Naive thymus-derived CD8-positive, alpha-beta T cell (primary cell): ENCODE results near the gene RCVRN. TPM values are rescaled to one million over a fixed set of nuclear protein-coding genes. Genes with fewer than 3 reads are reported as not detected.
A peak's percentile ranks its signal among the peaks of the same experiment; 100 is the strongest.
"Not testable (repeated sequence)": the region's sequence is repeated elsewhere in the genome, so short reads cannot be mapped to it uniquely, and the experiment has no call there.

Experiments used
- ATAC-seq, 2 donors: fragments of 150-1000 bp; cut with Tn5 transposase in 1 of 2; sonication (Bioruptor Pico), chemical (Tn5 transposase) in 1 of 2; 1 replicate in 1 of 2; 2 replicates in 1 of 2; pipeline ENCODE4 v1.10.0; 2021; ENCODE audit warnings: mild to moderate bottlenecking in 2 of 2, moderate library complexity in 2 of 2
- POLR2A ChIA-PET: fragments of 350-600 bp; sonication (Branson Sonifier 250); formaldehyde crosslinking; loops from one replicate; lab custom pipeline; 2021; ENCODE audit warnings: antibody characterized with exemption; lab: Charles Lee
- DNase-seq, 10 donors: peaks; one replicate each; pipeline versions ENCODE4 v3.0.0 to v3.0.0-alpha.2; 2020 to 2022
- H3K27ac Mint-ChIP-seq, 10 donors: one replicate each; pipeline ENCODE4 v1.8.0; 2020 to 2022; ENCODE audit warnings: mild to moderate bottlenecking in 10 of 10, mixed read lengths in 10 of 10, moderate library complexity in 4 of 10, inconsistent platforms in 1 of 10
- H3K27me3 Mint-ChIP-seq, 5 donors: one replicate each; pipeline ENCODE4 v1.8.0; 2021 to 2022; ENCODE audit warnings: mixed read lengths in 5 of 5
- H3K36me3 Mint-ChIP-seq, 3 donors: one replicate each; pipeline ENCODE4 v1.8.0; 2020 to 2022; ENCODE audit warnings: mixed read lengths in 3 of 3, mild to moderate bottlenecking in 2 of 3, inconsistent platforms in 1 of 3
- H3K4me1 Mint-ChIP-seq, 4 donors: one replicate each; pipeline ENCODE4 v1.8.0; 2021 to 2022; ENCODE audit warnings: mixed read lengths in 4 of 4
- H3K4me3 Mint-ChIP-seq, 10 donors: one replicate each; pipeline ENCODE4 v1.8.0; 2020 to 2022; ENCODE audit warnings: mild to moderate bottlenecking in 10 of 10, mixed read lengths in 10 of 10, moderate library complexity in 6 of 10, inconsistent platforms in 1 of 10
- H3K9me3 Mint-ChIP-seq, 9 donors: one replicate each; pipeline ENCODE4 v1.8.0; 2020 to 2022; ENCODE audit warnings: mixed read lengths in 9 of 9, mild to moderate bottlenecking in 3 of 9, inconsistent platforms in 1 of 9, moderate library complexity in 1 of 9
- polyA plus RNA-seq, 3 donors: library from polyadenylated mRNA; unstranded; fragments of 300-500 nt; fragmentation: Illumina TruSeq; gene quantifications; one replicate each; pipeline ENCODE4 v1.2.3, GENCODE V29; 2021
- total RNA-seq, 8 experiments: library from RNA in 2 of 8; stranded (reverse) in 2 of 8; gene quantifications; one replicate each; pipeline ENCODE4 v1.2.3 and lab custom pipeline; 2021 to 2026

Gene RCVRN
- total and polyA plus RNA-seq, 5 experiments from 2014 or later = not detected

- H3K27ac Mint-ChIP-seq = no peak overlapping the region
- POLR2A ChIA-PET = no interaction called here
- ATAC-seq (no peak), DNase-seq (no peak)
- no peaks in the 10 kb centered on the region for H3K36me3 Mint-ChIP-seq
- peaks cover 0 to 3% (median 0%) of the 10 kb centered on the region in 5 donors for H3K27me3 Mint-ChIP-seq
- H3K4me1 Mint-ChIP-seq = no peaks in the 10 kb centered on the region
- H3K9me3 Mint-ChIP-seq = peaks cover 0 to 17% (median 0%) of the 10 kb centered on the region in 9 donors
- H3K4me3 Mint-ChIP-seq = no peak overlapping the region
These were observed 29.3 kb upstream of the RCVRN start for GRCh38 chr17:9934331-9934730.

- peaks cover 0 to 3% (median 0%) of the 10 kb centered on the region in 5 donors for H3K27me3 Mint-ChIP-seq
- no peaks in the 10 kb centered on the region for H3K4me1 Mint-ChIP-seq
- DNase-seq (no peak), ATAC-seq (no peak)
- H3K4me3 Mint-ChIP-seq = no peak overlapping the region
- H3K9me3 Mint-ChIP-seq = peaks cover 0 to 5% (median 0%) of the 10 kb centered on the region in 9 donors
- POLR2A ChIA-PET = no interaction called here
- H3K36me3 Mint-ChIP-seq = no peaks in the 10 kb centered on the region
- H3K27ac Mint-ChIP-seq = no peak overlapping the region
These were observed 27.4 kb upstream of the RCVRN start for GRCh38 chr17:9932491-9932890.

GRCh38 chr17:9931144-9931741 lies 26.2 kb upstream of the RCVRN start:
- no peak overlapping the region for H3K4me3 Mint-ChIP-seq
- peaks cover 0 to 3% (median 0%) of the 10 kb centered on the region in 5 donors for H3K27me3 Mint-ChIP-seq
- no peaks in the 10 kb centered on the region for H3K36me3 Mint-ChIP-seq
- H3K4me1 Mint-ChIP-seq = peaks cover 0 to 2% (median 0%) of the 10 kb centered on the region in 4 donors
- no peak for ATAC-seq
- POLR2A ChIA-PET = no interaction called here
- H3K27ac Mint-ChIP-seq = no peak overlapping the region
- DNase-seq = no peak
- no peaks in the 10 kb centered on the region for H3K9me3 Mint-ChIP-seq

DNA sequence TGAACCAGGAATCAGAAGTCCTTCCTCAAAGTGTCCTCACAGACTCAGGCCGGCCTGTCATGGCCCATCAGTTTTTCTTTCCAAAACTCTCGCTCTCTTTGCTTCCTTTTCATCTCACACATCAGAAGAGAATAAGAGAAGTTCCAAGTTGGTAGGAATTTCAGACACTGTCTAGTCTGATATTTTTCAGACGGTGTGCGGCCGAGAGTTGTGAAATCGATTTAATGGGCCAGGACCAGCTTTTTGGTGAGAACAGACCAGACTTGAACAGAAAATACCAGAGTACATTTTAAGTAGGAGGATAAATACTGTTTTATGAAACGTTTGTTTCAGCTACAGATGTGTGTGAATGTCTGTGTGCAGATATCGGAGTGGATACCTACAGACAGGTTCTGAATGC lies 24.8 kb upstream of the RCVRN start:
- Mint-ChIP-seq H3K27me3 (peaks cover 0 to 3% (median 0%) of the 10 kb centered on the region in 5 donors), H3K27ac (no peak overlapping the region), H3K36me3 (no peaks in the 10 kb centered on the region), H3K4me3 (no peak overlapping the region), H3K9me3 (no peaks in the 10 kb centered on the region), H3K4me1 (peaks cover 0 to 2% (median under 1%) of the 10 kb centered on the region in 4 donors)
- ATAC-seq = no peak
- DNase-seq = no peak
- POLR2A ChIA-PET = no interaction called here

GRCh38 chr17:9928601-9929333 lies 23.7 kb upstream of the RCVRN start:
- DNase-seq = no peak
- peaks cover 2 to 6% (median 2%) of the 10 kb centered on the region in 4 donors for H3K4me1 Mint-ChIP-seq
- no peak for ATAC-seq
- no peak overlapping the region for H3K4me3 Mint-ChIP-seq
- POLR2A ChIA-PET = no interaction called here
- peaks cover 0 to 3% (median 0%) of the 10 kb centered on the region in 5 donors for H3K27me3 Mint-ChIP-seq
- no peaks in the 10 kb centered on the region for H3K9me3 Mint-ChIP-seq
- H3K36me3 Mint-ChIP-seq = no peaks in the 10 kb centered on the region
- H3K27ac Mint-ChIP-seq = peak overlapping the region in 1 of 10 donors; percentile 40

GRCh38 chr17:9926150-9926804 lies 21.2 kb upstream of the RCVRN start:
- no peak for DNase-seq
- no peak for ATAC-seq
- POLR2A ChIA-PET = no interaction called here
- Mint-ChIP-seq H3K36me3 (no peaks in the 10 kb centered on the region), H3K4me1 (peaks cover 2 to 6% (median 2%) of the 10 kb centered on the region in 4 donors), H3K27me3 (no peaks in the 10 kb centered on the region), H3K27ac (no peak overlapping the region), H3K4me3 (no peak overlapping the region), H3K9me3 (no peaks in the 10 kb centered on the region)

GRCh38 chr17:9925457-9925856 lies 20.4 kb upstream of the RCVRN start:
- H3K27me3 Mint-ChIP-seq = no peaks in the 10 kb centered on the region
- no peak overlapping the region for H3K4me3 Mint-ChIP-seq
- POLR2A ChIA-PET = no interaction called here
- peaks cover 2 to 6% (median 2%) of the 10 kb centered on the region in 4 donors for H3K4me1 Mint-ChIP-seq
- no peak for ATAC-seq
- H3K9me3 Mint-ChIP-seq = no peaks in the 10 kb centered on the region
- DNase-seq = no peak
- no peaks in the 10 kb centered on the region for H3K36me3 Mint-ChIP-seq
- peak overlapping the region in 1 of 10 donors; percentile 58 for H3K27ac Mint-ChIP-seq

GRCh38 chr17:9924735-9925191 lies 19.7 kb upstream of the RCVRN start:
- H3K9me3 Mint-ChIP-seq = no peaks in the 10 kb centered on the region
- peaks cover 2 to 6% (median 2%) of the 10 kb centered on the region in 4 donors for H3K4me1 Mint-ChIP-seq
- peak overlapping the region in 2 of 10 donors; percentile 17 to 58 for H3K27ac Mint-ChIP-seq
- DNase-seq = peak in 5 of 10 donors; percentile 6 to 50 (median 44)
- no peak overlapping the region for H3K4me3 Mint-ChIP-seq
- POLR2A ChIA-PET = no interaction called here
- H3K27me3 Mint-ChIP-seq = no peaks in the 10 kb centered on the region
- peak; percentile 27 to 52 for ATAC-seq
- H3K36me3 Mint-ChIP-seq = no peaks in the 10 kb centered on the region

DNA sequence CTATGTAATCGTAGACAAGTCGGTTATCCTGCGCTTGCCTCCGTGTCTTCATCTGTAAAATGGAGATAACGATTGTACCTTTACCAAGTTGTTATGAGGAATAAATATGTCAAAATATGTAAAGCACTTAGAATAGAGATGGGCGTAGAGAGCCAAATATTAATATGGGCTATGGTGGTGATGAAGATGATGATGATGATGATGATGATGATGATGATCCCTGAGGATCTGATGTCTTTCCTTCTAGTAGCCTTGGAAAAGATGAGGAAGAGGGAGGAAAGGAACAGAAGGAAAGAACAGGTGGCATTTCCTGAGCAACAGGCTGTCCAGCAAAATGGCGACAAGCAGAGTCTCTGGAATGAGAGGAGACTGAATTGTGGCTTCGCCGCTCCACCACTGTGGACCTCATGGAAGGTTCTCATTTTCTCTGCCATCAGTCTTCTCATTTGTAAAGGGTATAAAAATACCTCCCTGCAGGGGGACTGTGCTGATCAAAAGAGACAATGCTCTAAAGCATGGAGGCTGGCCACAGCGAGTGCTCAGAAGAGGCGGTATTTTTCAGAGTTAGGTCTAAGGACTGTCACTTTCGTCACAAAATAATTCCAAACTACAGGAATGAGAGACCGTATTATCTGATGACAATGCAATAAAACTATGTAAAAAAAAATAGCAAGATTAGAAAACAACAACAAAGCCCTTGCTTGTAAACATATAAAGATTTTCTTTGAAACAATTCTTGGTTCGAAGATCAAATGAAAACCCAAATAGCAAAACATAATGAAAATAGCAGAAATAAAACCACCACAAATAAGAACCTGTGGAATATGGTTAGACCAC lies 17.2 kb upstream of the RCVRN start:
- DNase-seq = no peak
- Mint-ChIP-seq H3K4me3 (no peak overlapping the region), H3K27me3 (no peaks in the 10 kb centered on the region), H3K36me3 (no peaks in the 10 kb centered on the region), H3K27ac (no peak overlapping the region), H3K4me1 (peaks cover 2 to 6% (median 2%) of the 10 kb centered on the region in 4 donors), H3K9me3 (no peaks in the 10 kb centered on the region)
- POLR2A ChIA-PET = no interaction called here
- no peak for ATAC-seq

GRCh38 chr17:9921216-9921615 lies 16.1 kb upstream of the RCVRN start:
- H3K27ac Mint-ChIP-seq, H3K4me3 Mint-ChIP-seq, DNase-seq, POLR2A ChIA-PET, ATAC-seq, H3K4me1 Mint-ChIP-seq, H3K36me3 Mint-ChIP-seq, H3K9me3 Mint-ChIP-seq, H3K27me3 Mint-ChIP-seq: not testable (repeated sequence)

DNA sequence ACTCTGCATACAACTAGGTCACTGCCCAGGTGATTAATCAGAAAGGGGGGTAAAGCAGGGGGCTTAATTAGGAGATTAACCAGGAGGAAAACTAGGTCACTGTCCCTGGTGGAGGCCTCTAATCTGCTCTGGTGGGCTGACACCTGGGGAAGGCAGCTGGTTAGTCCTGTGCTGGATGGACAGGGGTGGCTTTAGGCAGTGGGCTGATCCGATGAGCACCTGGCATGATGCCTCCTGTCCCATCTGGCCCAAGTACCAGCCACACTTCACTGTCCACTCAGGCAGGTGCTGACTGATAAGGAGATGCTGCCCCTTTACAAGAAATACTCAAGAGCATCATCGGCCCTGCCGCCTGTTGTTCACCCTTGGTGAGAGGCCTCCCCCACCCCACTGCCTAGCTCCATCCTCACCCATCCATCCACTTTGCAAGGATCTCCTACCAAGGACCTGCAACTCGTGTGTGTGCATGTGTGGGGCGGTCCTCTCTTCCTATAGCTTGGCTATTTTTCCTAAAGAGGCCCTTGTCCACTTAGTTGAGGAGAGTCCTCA lies 13.8 kb upstream of the RCVRN start:
- DNase-seq (no peak), ATAC-seq (no peak)
- H3K27ac Mint-ChIP-seq = no peak overlapping the region
- H3K4me1 Mint-ChIP-seq = no peaks in the 10 kb centered on the region
- H3K27me3 Mint-ChIP-seq = no peaks in the 10 kb centered on the region
- no peaks in the 10 kb centered on the region for H3K36me3 Mint-ChIP-seq
- POLR2A ChIA-PET = no interaction called here
- no peak overlapping the region for H3K4me3 Mint-ChIP-seq
- no peaks in the 10 kb centered on the region for H3K9me3 Mint-ChIP-seq

DNA sequence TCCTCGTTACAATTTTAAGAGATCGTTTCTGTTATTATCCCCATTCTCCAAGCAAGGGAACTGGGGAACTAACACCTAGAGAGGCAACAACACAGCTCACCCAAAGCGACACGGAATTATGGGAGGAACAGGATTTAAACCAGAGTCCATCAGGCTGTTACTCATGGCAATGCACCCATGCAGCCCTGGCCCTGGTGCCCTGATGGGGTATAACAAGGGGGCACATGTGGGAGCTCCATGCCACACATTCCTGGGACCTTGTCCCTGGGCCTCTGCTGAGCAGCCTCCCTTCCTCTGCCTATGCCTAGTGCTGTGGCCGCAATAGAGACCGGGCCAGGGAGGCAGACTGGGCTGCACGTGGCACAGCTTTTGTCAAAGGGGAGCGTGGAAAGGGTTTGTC lies 13.3 kb upstream of the RCVRN start:
- no peak for ATAC-seq
- Mint-ChIP-seq H3K36me3 (no peaks in the 10 kb centered on the region), H3K4me1 (no peaks in the 10 kb centered on the region), H3K4me3 (no peak overlapping the region), H3K9me3 (no peaks in the 10 kb centered on the region), H3K27me3 (no peaks in the 10 kb centered on the region), H3K27ac (no peak overlapping the region)
- POLR2A ChIA-PET = no interaction called here
- no peak for DNase-seq
